ENCODE results near the gene RPRD2. TPM values are rescaled to one million over a fixed set of nuclear protein-coding genes. Genes with fewer than 3 reads are reported as not detected.

The RPRD2 gene
- total and polyA plus RNA-seq, 9 of the 15 experiments (the other 6 are each of a cell fraction or from before 2014, with no cell fraction given): 1.5 to 21.6 (median 7.7) TPM

GRCh38 chr1:150486966-150487762 lies 123.2 kb downstream of the RPRD2 start, which contains the start of gene TARS2 (continued):
- TF ChIP-seq RBFOX2 (IDR thresholded peaks at IDR 0.05; ENCODE audit: low read depth, low read length): peak; percentile 79
- no peak for TF ChIP-seq CCAR2 (IDR thresholded peaks at IDR 0.05; ENCODE audit: low read depth, low read length)
- no peak for TF ChIP-seq CBX5 (IDR thresholded peaks at IDR 0.05; ENCODE audit: borderline replicate concordance, low read depth)
- TF ChIP-seq TEAD4 (IDR thresholded peaks at IDR 0.05; ENCODE audit: low read length): peak; percentile 51; the same call in 1 of the 2 replicates
- no peak for TF ChIP-seq TEAD4 (CRISPR knock-in tag; IDR thresholded peaks at IDR 0.05; ENCODE audit: borderline replicate concordance)
- TF ChIP-seq PHB2 (IDR thresholded peaks at IDR 0.05; ENCODE audit: low read depth): no peak
- TF ChIP-seq EGR1 (conservative IDR thresholded peaks at IDR 0.05): no peak
- TF ChIP-seq LEF1 (IDR thresholded peaks at IDR 0.05): peak; percentile 71
- 0 out of 2 replicates have a peak, but pooled peaks have one; percentile 34 for TF ChIP-seq MIER1 (IDR thresholded peaks at IDR 0.05; ENCODE audit: low read depth)
- peak; percentile 58; the same call in 1 of the 2 replicates for TF ChIP-seq ZKSCAN1 (IDR thresholded peaks at IDR 0.05; ENCODE audit: low read depth, low read length)
- peak; percentile 82 for TF ChIP-seq ETV5 (CRISPR knock-in tag; IDR thresholded peaks at IDR 0.05; ENCODE audit: low read depth)
- TF ChIP-seq ARID4B (CRISPR knock-in tag; IDR thresholded peaks at IDR 0.05): peak; percentile 80
- TF ChIP-seq RUNX1 (IDR thresholded peaks at IDR 0.05; ENCODE audit: low read depth): no peak; the same call in 1 of the 2 replicates
- 0 out of 2 replicates have a peak, but pooled peaks have one; percentile 46 for TF ChIP-seq KAT8 (IDR thresholded peaks at IDR 0.05; ENCODE audit: low read depth)
- TF ChIP-seq CREB3 (tag; conservative IDR thresholded peaks at IDR 0.05; ENCODE audit: low read depth): no peak
- no peak for TF ChIP-seq ZNF121 (CRISPR knock-in tag; conservative IDR thresholded peaks at IDR 0.05)
- no peak for TF ChIP-seq BMI1 (IDR thresholded peaks at IDR 0.05; ENCODE audit: low read length)
- TF ChIP-seq NUFIP1 (IDR thresholded peaks at IDR 0.05; ENCODE audit: partially characterized antibody): no peak
- no peak for TF ChIP-seq CCNT2 (IDR thresholded peaks at IDR 0.05; ENCODE audit: borderline replicate concordance, extremely low read depth, insufficient read length, low read depth, low read length)
- TF ChIP-seq ETV1 (tag; conservative IDR thresholded peaks at IDR 0.05; ENCODE audit: low read depth): peak; percentile 86
- TF ChIP-seq TFAM (CRISPR knock-in tag; conservative IDR thresholded peaks at IDR 0.05): no peak
- TF ChIP-seq ZEB2 (IDR thresholded peaks at IDR 0.05): peak; percentile 99
- TF ChIP-seq TAF15 (IDR thresholded peaks at IDR 0.05; ENCODE audit: low read depth, low read length): no peak
- 0 out of 2 replicates have a peak, but pooled peaks have one; percentile 68 for TF ChIP-seq SREBF1 (IDR thresholded peaks at IDR 0.05; ENCODE audit: borderline replicate concordance, low read depth, low read length)
- no peak for TF ChIP-seq ZFP1 (CRISPR knock-in tag; IDR thresholded peaks at IDR 0.05)
- TF ChIP-seq FOXA1 (IDR thresholded peaks at IDR 0.05; ENCODE audit: borderline replicate concordance): no peak
